ENCODE results near the gene ARHGAP45. TPM values are rescaled to one million over a fixed set of nuclear protein-coding genes. Genes with fewer than 3 reads are reported as not detected.

ARHGAP45 gene
- total and polyA plus RNA-seq, 12 donors: 1.9 to 27.4 (median 4.3) TPM

DNA sequence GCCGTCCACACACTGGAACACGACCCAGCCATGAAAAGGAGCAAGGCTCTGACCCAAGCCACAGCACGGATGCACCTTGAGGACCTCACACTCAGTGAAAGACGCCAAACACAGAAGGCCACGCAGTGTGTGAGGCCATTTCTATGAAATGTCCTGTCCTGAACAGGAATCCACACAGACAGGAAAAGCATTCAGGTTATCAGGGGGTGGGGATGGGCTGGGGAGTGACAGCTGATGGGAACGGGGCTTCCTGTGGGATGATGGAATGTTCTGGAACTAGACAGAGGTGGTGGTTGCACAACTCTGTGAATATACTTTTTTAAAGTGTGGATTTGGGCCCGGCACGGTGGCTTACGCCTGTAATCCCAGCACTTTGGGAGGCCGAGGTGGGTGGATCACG, 67.5 kb downstream of the ARHGAP45 start:
- WGBS, 2 donors: 93% methylated on average over 11 of the region's 11 CpGs
- intact Hi-C loops (cut with DNase I): loop anchor here in 5 of 10 donors (5.0 kb wide), 2 partner anchors 38 to 58 kb away; partner anchors contain the start of gene SBNO2 (in 5 of the 5)
- H3K4me1 ChIP-seq: peaks cover 13 to 62% (median 41%) of the 10 kb centered on the region in 9 donors
- DNase-seq (no peak), ATAC-seq (no peak)
- TF ChIP-seq, protein P1, sequence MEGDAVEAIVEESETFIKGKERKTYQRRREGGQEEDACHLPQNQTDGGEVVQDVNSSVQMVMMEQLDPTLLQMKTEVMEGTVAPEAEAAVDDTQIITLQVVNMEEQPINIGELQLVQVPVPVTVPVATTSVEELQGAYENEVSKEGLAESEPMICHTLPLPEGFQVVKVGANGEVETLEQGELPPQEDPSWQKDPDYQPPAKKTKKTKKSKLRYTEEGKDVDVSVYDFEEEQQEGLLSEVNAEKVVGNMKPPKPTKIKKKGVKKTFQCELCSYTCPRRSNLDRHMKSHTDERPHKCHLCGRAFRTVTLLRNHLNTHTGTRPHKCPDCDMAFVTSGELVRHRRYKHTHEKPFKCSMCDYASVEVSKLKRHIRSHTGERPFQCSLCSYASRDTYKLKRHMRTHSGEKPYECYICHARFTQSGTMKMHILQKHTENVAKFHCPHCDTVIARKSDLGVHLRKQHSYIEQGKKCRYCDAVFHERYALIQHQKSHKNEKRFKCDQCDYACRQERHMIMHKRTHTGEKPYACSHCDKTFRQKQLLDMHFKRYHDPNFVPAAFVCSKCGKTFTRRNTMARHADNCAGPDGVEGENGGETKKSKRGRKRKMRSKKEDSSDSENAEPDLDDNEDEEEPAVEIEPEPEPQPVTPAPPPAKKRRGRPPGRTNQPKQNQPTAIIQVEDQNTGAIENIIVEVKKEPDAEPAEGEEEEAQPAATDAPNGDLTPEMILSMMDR (IDR thresholded peaks at IDR 0.05): no peak
- no peak overlapping the region for H3K4me3 ChIP-seq
- no peaks in the 10 kb centered on the region for H3K9me3 ChIP-seq
- peaks cover 0 to 41% (median 0%) of the 10 kb centered on the region in 9 donors for H3K36me3 ChIP-seq
- H3K27me3 ChIP-seq: no peaks in the 10 kb centered on the region
- peak overlapping the region in 2 of 10 donors; percentile 41 to 96 for H3K27ac ChIP-seq

DNA sequence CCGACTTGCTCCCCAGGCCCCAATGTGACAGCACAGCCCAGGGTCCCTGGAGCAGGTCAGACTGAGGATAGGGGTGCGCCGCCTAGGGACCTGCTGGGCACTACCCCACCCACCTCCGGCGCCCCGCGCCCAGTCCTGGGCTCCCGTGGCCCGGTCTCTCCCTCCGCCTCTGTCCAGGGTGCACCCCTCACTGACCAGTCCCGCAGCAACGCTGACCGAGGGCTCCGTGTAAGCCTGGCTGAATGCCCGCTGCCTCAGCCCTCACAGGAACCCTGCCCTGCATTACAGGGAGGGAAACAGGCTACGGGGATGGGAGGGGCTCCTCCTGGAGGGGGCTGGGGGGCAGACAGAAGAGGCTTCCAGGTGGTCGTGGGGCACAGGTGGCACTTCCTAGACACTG, 68.5 kb downstream of the ARHGAP45 start:
- H3K4me1 ChIP-seq: peaks cover 13 to 52% (median 39%) of the 10 kb centered on the region in 9 donors
- TF ChIP-seq, protein P1 (IDR thresholded peaks at IDR 0.05): no peak
- intact Hi-C loops (cut with DNase I): loop anchor here in 1 of 10 donors (1.0 kb wide), 1 partner anchor 88 kb away; no protein-coding TSS in a partner anchor
- no peaks in the 10 kb centered on the region for H3K27me3 ChIP-seq
- 87% methylated on average over 17 of the region's 17 CpGs for WGBS, 2 donors
- ATAC-seq (no peak), DNase-seq (no peak)
- peaks cover 0 to 41% (median 0%) of the 10 kb centered on the region in 9 donors for H3K36me3 ChIP-seq
- H3K27ac ChIP-seq: peak overlapping the region in 5 of 10 donors; percentile 16 to 72 (median 41)
- H3K9me3 ChIP-seq: no peaks in the 10 kb centered on the region
- H3K4me3 ChIP-seq: no peak overlapping the region

DNA sequence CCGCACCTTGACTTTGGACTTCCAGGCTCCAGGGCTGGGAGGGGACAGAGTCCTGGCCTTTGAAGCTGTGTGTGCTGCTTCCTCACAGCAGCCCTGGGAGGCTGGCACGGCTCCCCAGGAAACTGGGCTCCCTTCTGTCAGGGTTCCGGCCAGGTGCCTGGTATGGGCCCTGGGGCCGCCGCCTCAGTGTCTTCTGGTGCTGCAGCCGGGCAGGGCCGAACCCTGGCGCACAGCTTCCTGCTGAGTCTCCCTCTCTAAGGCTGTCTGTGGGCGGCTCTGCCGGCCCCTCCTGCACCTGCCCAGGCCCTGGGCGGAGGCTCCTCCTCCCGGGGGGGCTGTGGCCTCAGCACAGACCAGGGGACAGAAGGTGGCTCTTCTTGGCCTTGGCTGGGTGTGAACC, 69.2 kb downstream of the ARHGAP45 start:
- Histone ChIP-seq H3K9me3 (no peaks in the 10 kb centered on the region), H3K36me3 (peaks cover 0 to 40% (median 0%) of the 10 kb centered on the region in 9 donors), H3K27me3 (no peaks in the 10 kb centered on the region), H3K4me3 (no peak overlapping the region), H3K4me1 (peaks cover 13 to 46% (median 31%) of the 10 kb centered on the region in 9 donors), H3K27ac (peak overlapping the region in 6 of 10 donors; percentile 16 to 72 (median 39))
- intact Hi-C loops (cut with DNase I): no loop called here
- DNase-seq: no peak
- TF ChIP-seq, protein P1 (IDR thresholded peaks at IDR 0.05): no peak
- ATAC-seq: no peak
- WGBS, 2 donors: 56 to 68% methylated on average over 10 to 12 of the region's 12 CpGs

Other genes starting within 250 kb of the ARHGAP45 start
- not detected for gene PLPPR3, start 245.2 kb upstream of the ARHGAP45 start, total RNA-seq
- not detected for gene PLPPR3, start 245.2 kb upstream of the ARHGAP45 start, polyA plus RNA-seq
- 1 to 10 TPM in 1 of 10 donors, not detected in 9; 1.7 TPM for gene AZU1, start 239.3 kb upstream of the ARHGAP45 start, total RNA-seq
- under 1 TPM in 1 of 2 donors, not detected in 1; 0.06 TPM for gene AZU1, start 239.3 kb upstream of the ARHGAP45 start, polyA plus RNA-seq
- not detected for gene PRTN3, start 226.2 kb upstream of the ARHGAP45 start, total RNA-seq
- gene PRTN3, start 226.2 kb upstream of the ARHGAP45 start, polyA plus RNA-seq: under 1 TPM in 1 of 2 donors, not detected in 1; 0.12 TPM
- gene ELANE, start 214.9 kb upstream of the ARHGAP45 start, total RNA-seq: 1 to 10 TPM in 3 of 10 donors, under 1 TPM in 4, not detected in 3; 0.26 to 2.8 (median 0.76) TPM
- 1 to 10 TPM; 3.0 to 5.4 TPM for gene ELANE, start 214.9 kb upstream of the ARHGAP45 start, polyA plus RNA-seq
- 100 to 1,000 TPM in 4 of 10 donors, 10 to 100 TPM in 6; 21.1 to 326 (median 72.5) TPM for gene CFD, start 207.5 kb upstream of the ARHGAP45 start, total RNA-seq
- 100 to 1,000 TPM; 567 to 583 TPM for gene CFD, start 207.5 kb upstream of the ARHGAP45 start, polyA plus RNA-seq
- 10 to 100 TPM; 17.6 to 37.4 (median 26.2) TPM for gene MED16, start 174.0 kb upstream of the ARHGAP45 start, total RNA-seq
- gene MED16, start 174.0 kb upstream of the ARHGAP45 start, polyA plus RNA-seq: 10 to 100 TPM; 31.0 to 42.9 TPM
- not detected for gene RNU6-9, start 173.7 kb upstream of the ARHGAP45 start, total RNA-seq
- not detected for gene RNU6-9, start 173.7 kb upstream of the ARHGAP45 start, polyA plus RNA-seq
- 10 to 100 TPM; 16.3 to 30.6 (median 19.9) TPM for gene R3HDM4, start 153.9 kb upstream of the ARHGAP45 start, total RNA-seq
- 10 to 100 TPM; 34.5 to 49.8 TPM for gene R3HDM4, start 153.9 kb upstream of the ARHGAP45 start, polyA plus RNA-seq
- not detected for gene KISS1R, start 149.8 kb upstream of the ARHGAP45 start, total RNA-seq
- not detected for gene KISS1R, start 149.8 kb upstream of the ARHGAP45 start, polyA plus RNA-seq
- gene ARID3A, start 141.1 kb upstream of the ARHGAP45 start, total RNA-seq: 10 to 100 TPM in 1 of 10 donors, 1 to 10 TPM in 9; 3.0 to 11.7 (median 5.3) TPM
- gene ARID3A, start 141.1 kb upstream of the ARHGAP45 start, polyA plus RNA-seq: 1 to 10 TPM; 3.7 to 4.2 TPM
- gene WDR18, start 82.8 kb upstream of the ARHGAP45 start, total RNA-seq: 10 to 100 TPM; 17.3 to 25.0 (median 20.3) TPM
- 10 to 100 TPM; 44.0 to 66.4 TPM for gene WDR18, start 82.8 kb upstream of the ARHGAP45 start, polyA plus RNA-seq
- gene GRIN3B, start 66.7 kb upstream of the ARHGAP45 start, total RNA-seq: under 1 TPM in 3 of 10 donors, not detected in 7; 0.08 to 0.10 (median 0.09) TPM
- gene GRIN3B, start 66.7 kb upstream of the ARHGAP45 start, polyA plus RNA-seq: under 1 TPM in 1 of 2 donors, not detected in 1; 0.01 TPM
- gene TMEM259, start 46.0 kb upstream of the ARHGAP45 start, total RNA-seq: 100 to 1,000 TPM in 8 of 10 donors, 10 to 100 TPM in 2; 94.3 to 141 (median 111) TPM
- gene TMEM259, start 46.0 kb upstream of the ARHGAP45 start, polyA plus RNA-seq: 100 to 1,000 TPM; 144 to 289 TPM
- gene RNU6-2, start 45.6 kb upstream of the ARHGAP45 start, total RNA-seq: not detected
- gene RNU6-2, start 45.6 kb upstream of the ARHGAP45 start, polyA plus RNA-seq: not detected
- 100 to 1,000 TPM in 2 of 10 donors, 10 to 100 TPM in 8; 33.0 to 117 (median 63.5) TPM for gene CNN2, start 40.6 kb upstream of the ARHGAP45 start, total RNA-seq
- gene CNN2, start 40.6 kb upstream of the ARHGAP45 start, polyA plus RNA-seq: 10 to 100 TPM; 49.0 to 61.2 TPM
- gene ABCA7, start 27.1 kb upstream of the ARHGAP45 start, total RNA-seq: 10 to 100 TPM in 1 of 10 donors, 1 to 10 TPM in 9; 4.3 to 18.1 (median 5.6) TPM
- 10 to 100 TPM in 1 of 2 donors, 1 to 10 TPM in 1; 2.7 to 23.4 TPM for gene ABCA7, start 27.1 kb upstream of the ARHGAP45 start, polyA plus RNA-seq
- gene POLR2E, start 28.2 kb downstream of the ARHGAP45 start, total RNA-seq: 100 to 1,000 TPM; 111 to 215 (median 134) TPM
- gene POLR2E, start 28.2 kb downstream of the ARHGAP45 start, polyA plus RNA-seq: 100 to 1,000 TPM; 116 to 212 TPM
- gene GPX4, start 36.8 kb downstream of the ARHGAP45 start, total RNA-seq: 100 to 1,000 TPM; 244 to 405 (median 299) TPM
- 100 to 1,000 TPM; 461 to 487 TPM for gene GPX4, start 36.8 kb downstream of the ARHGAP45 start, polyA plus RNA-seq
- 10 to 100 TPM; 12.6 to 61.3 (median 16.1) TPM for gene SBNO2, start 107.1 kb downstream of the ARHGAP45 start, total RNA-seq
- 10 to 100 TPM; 12.6 to 18.7 TPM for gene SBNO2, start 107.1 kb downstream of the ARHGAP45 start, polyA plus RNA-seq
- 10 to 100 TPM; 43.7 to 71.6 (median 46.6) TPM for gene STK11, start 138.6 kb downstream of the ARHGAP45 start, total RNA-seq
- 10 to 100 TPM; 41.1 to 70.4 TPM for gene STK11, start 138.6 kb downstream of the ARHGAP45 start, polyA plus RNA-seq
- gene CBARP, start 170.8 kb downstream of the ARHGAP45 start, total RNA-seq: 1 to 10 TPM in 9 of 10 donors, under 1 TPM in 1; 0.96 to 2.2 (median 1.4) TPM
- gene CBARP, start 170.8 kb downstream of the ARHGAP45 start, polyA plus RNA-seq: 1 to 10 TPM in 1 of 2 donors, under 1 TPM in 1; 0.73 to 1.3 TPM
- 100 to 1,000 TPM; 491 to 770 (median 553) TPM for gene ATP5F1D, start 174.6 kb downstream of the ARHGAP45 start, total RNA-seq
- 1,000 to 10,000 TPM in 1 of 2 donors, 100 to 1,000 TPM in 1; 821 to 2,879 TPM for gene ATP5F1D, start 174.6 kb downstream of the ARHGAP45 start, polyA plus RNA-seq
- gene MIDN, start 181.4 kb downstream of the ARHGAP45 start, total RNA-seq: 100 to 1,000 TPM in 2 of 10 donors, 10 to 100 TPM in 8; 45.9 to 236 (median 68.5) TPM
- gene MIDN, start 181.4 kb downstream of the ARHGAP45 start, polyA plus RNA-seq: 10 to 100 TPM; 22.7 to 48.6 TPM
- gene CIRBP, start 202.2 kb downstream of the ARHGAP45 start, total RNA-seq: 100 to 1,000 TPM; 227 to 356 (median 280) TPM
- 100 to 1,000 TPM; 180 to 344 TPM for gene CIRBP, start 202.2 kb downstream of the ARHGAP45 start, polyA plus RNA-seq
- 10 to 100 TPM in 7 of 10 donors, 1 to 10 TPM in 3; 8.2 to 19.0 (median 12.7) TPM for gene FAM174C, start 208.4 kb downstream of the ARHGAP45 start, total RNA-seq
- 10 to 100 TPM; 40.2 to 70.2 TPM for gene FAM174C, start 208.4 kb downstream of the ARHGAP45 start, polyA plus RNA-seq
- under 1 TPM in 1 of 10 donors, not detected in 9; 0.45 TPM for gene EFNA2, start 218.7 kb downstream of the ARHGAP45 start, total RNA-seq
- under 1 TPM in 1 of 2 donors, not detected in 1; 0.04 TPM for gene EFNA2, start 218.7 kb downstream of the ARHGAP45 start, polyA plus RNA-seq

Measured in heart right ventricle (tissue), 16 donors.